SU-DHL-6 (cell line): ENCODE results near the gene SLC35F4.

Experiments
- EZH2phosphoT487 ChIP-seq: fragments of 200-600 bp; sonication (generic), shearing (Covaris generic); conservative IDR thresholded peaks from 2 replicates; pipeline ENCODE4 v1.6.1; 2018; ENCODE audit warnings: mild to moderate bottlenecking, antibody characterized with exemption, low read length, moderate library complexity, mixed read lengths
- TF ChIP-seq, protein P1 (sequence below): fragments of 200-600 bp; sonication (generic); IDR thresholded peaks from one replicate; pipeline ENCODE4 v1.5.1; 2017; ENCODE audit warnings: antibody characterized with exemption, mild to moderate bottlenecking, low read length, moderate library complexity; ENCODE audit not compliant: insufficient read depth, poor library complexity, severe bottlenecking

DNA sequence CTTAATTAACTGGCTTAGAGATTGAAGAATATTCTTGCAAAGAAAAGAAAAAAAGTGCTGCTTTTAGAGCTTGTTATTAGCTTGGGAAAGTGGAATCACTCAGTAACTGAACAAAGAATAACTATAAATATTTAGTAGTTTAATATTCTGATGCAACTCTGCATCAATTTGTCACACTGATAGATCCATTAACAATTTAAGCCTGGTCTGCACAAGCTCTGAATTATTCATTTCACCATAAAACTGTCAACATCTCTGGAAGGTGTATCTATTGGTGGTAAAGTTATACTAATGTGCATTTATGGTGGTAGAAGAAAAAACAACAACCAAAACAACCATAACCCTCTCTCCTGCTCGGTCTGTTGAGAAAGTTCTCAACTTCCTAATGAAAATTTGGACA lies 38.1 kb upstream of the SLC35F4 start:
- TF ChIP-seq, protein P1, sequence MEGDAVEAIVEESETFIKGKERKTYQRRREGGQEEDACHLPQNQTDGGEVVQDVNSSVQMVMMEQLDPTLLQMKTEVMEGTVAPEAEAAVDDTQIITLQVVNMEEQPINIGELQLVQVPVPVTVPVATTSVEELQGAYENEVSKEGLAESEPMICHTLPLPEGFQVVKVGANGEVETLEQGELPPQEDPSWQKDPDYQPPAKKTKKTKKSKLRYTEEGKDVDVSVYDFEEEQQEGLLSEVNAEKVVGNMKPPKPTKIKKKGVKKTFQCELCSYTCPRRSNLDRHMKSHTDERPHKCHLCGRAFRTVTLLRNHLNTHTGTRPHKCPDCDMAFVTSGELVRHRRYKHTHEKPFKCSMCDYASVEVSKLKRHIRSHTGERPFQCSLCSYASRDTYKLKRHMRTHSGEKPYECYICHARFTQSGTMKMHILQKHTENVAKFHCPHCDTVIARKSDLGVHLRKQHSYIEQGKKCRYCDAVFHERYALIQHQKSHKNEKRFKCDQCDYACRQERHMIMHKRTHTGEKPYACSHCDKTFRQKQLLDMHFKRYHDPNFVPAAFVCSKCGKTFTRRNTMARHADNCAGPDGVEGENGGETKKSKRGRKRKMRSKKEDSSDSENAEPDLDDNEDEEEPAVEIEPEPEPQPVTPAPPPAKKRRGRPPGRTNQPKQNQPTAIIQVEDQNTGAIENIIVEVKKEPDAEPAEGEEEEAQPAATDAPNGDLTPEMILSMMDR = no peak
- TF ChIP-seq EZH2phosphoT487 = no peak
